ENCODE results near the gene TRERF1.

GRCh38 chr6:42220807-42221206, 230.9 kb downstream of the TRERF1 start:
- TF ChIP-seq CTCF (IDR thresholded peaks at IDR 0.05): no peak
- no peak for TF ChIP-seq POLR2A (IDR thresholded peaks at IDR 0.05)

Measured in thyroid gland (tissue), 4 donors.